ENCODE results near the gene RPL39L.

The RPL39L gene

GRCh38 chr3:187169231-187169960, 30.1 kb upstream of the RPL39L start:
- Histone ChIP-seq H3F3A (ENCODE audit: insufficient read depth, low read length) (no peaks in the 10 kb centered on the region), H2AFZ (ENCODE audit: low read length) (no peak overlapping the region), H3K9me2 (replicated peaks; ENCODE audit: insufficient read depth, low read length) (no peaks in the 10 kb centered on the region), H3K27ac (ENCODE audit: low read length) (no peak overlapping the region), H4K20me1 (ENCODE audit: insufficient read depth, low read length) (no peaks in the 10 kb centered on the region), H3K9ac (ENCODE audit: low read length) (no peak overlapping the region), H3K27me3 (replicated peaks; ENCODE audit: insufficient read depth, low read length) (no peaks in the 10 kb centered on the region), H3K79me2 (ENCODE audit: low read length) (no peaks in the 10 kb centered on the region), H3K4me3 (ENCODE audit: low read length) (no peak overlapping the region), H3K4me2 (ENCODE audit: low read depth, low read length) (no peak overlapping the region), H3K4me1 (ENCODE audit: low read length) (peaks cover 6% of the 10 kb centered on the region; the same call in 1 of the 2 replicates), H3K36me3 (replicated peaks; ENCODE audit: insufficient read depth, low read length) (no peaks in the 10 kb centered on the region), H3K9me3 (replicated peaks; ENCODE audit: insufficient read depth, low read length) (no peaks in the 10 kb centered on the region)
- no peak for TF ChIP-seq EZH2phosphoT487 (IDR thresholded peaks at IDR 0.05; ENCODE audit: low read length)
- no peak for TF ChIP-seq EZH2 (optimal IDR thresholded peaks at IDR 0.05; ENCODE audit: low read depth, low read length)
- TF ChIP-seq CTCF (IDR thresholded peaks at IDR 0.05; ENCODE audit: low read length) = no peak
- DNase-seq = no peak

DNA sequence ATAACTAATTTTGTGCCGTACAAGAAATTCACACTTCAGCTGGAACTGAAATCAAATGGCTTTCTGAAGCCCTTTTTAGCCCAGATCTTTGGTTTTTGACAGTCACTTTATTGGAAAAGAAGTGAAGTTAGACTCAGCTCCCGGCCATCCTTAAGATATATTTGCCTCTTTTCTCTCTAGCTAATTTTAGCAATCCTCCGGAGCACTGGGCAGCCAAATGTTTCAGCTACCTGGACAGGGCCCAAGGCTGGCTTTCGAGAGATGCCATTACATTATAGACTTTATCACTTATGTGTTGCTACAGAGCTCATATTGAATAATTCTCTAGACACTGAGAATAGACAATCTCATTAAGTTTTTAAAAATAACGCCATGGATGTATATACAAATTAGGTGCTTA, 28.5 kb upstream of the RPL39L start:
- Histone ChIP-seq H3K9me3 (replicated peaks; ENCODE audit: insufficient read depth, low read length) (no peaks in the 10 kb centered on the region), H3K4me1 (ENCODE audit: low read length) (peaks cover 6% of the 10 kb centered on the region; the same call in 1 of the 2 replicates), H3K27me3 (replicated peaks; ENCODE audit: insufficient read depth, low read length) (no peaks in the 10 kb centered on the region), H3K9ac (ENCODE audit: low read length) (no peak overlapping the region), H3K9me2 (replicated peaks; ENCODE audit: insufficient read depth, low read length) (no peaks in the 10 kb centered on the region), H3K4me2 (ENCODE audit: low read depth, low read length) (no peak overlapping the region), H3F3A (ENCODE audit: insufficient read depth, low read length) (no peaks in the 10 kb centered on the region), H3K4me3 (ENCODE audit: low read length) (no peak overlapping the region), H2AFZ (ENCODE audit: low read length) (no peak overlapping the region), H3K27ac (ENCODE audit: low read length) (no peak overlapping the region), H3K36me3 (replicated peaks; ENCODE audit: insufficient read depth, low read length) (no peaks in the 10 kb centered on the region), H4K20me1 (ENCODE audit: insufficient read depth, low read length) (no peaks in the 10 kb centered on the region), H3K79me2 (ENCODE audit: low read length) (no peaks in the 10 kb centered on the region)
- no peak for DNase-seq
- TF ChIP-seq CTCF (IDR thresholded peaks at IDR 0.05; ENCODE audit: low read length) (no peak), EZH2 (optimal IDR thresholded peaks at IDR 0.05; ENCODE audit: low read depth, low read length) (no peak), EZH2phosphoT487 (IDR thresholded peaks at IDR 0.05; ENCODE audit: low read length) (no peak)

DNA sequence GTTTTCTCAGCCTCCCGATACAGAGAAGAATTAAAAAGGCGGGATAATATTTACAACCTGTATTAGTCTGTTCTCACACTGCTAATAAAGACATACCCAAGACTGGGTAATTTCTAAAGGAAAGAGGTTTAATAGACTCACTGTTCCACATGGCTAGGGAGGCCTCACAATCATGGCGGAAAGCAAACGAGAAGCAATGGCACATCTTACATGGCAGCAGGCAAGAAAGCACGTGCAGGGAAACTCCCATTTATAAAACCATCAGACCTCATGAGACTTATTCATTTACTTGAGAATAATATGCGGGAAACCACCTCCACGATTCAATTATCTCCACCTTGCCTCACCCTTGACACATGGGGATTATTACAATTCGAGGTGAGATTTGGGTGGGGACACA, 27.5 kb upstream of the RPL39L start:
- Histone ChIP-seq H2AFZ (ENCODE audit: low read length) (no peak overlapping the region), H3K27ac (ENCODE audit: low read length) (no peak overlapping the region), H3K9me2 (replicated peaks; ENCODE audit: insufficient read depth, low read length) (no peaks in the 10 kb centered on the region), H3K4me2 (ENCODE audit: low read depth, low read length) (no peak overlapping the region), H3K4me3 (ENCODE audit: low read length) (no peak overlapping the region), H3K36me3 (replicated peaks; ENCODE audit: insufficient read depth, low read length) (no peaks in the 10 kb centered on the region), H3F3A (ENCODE audit: insufficient read depth, low read length) (no peaks in the 10 kb centered on the region), H3K27me3 (replicated peaks; ENCODE audit: insufficient read depth, low read length) (no peaks in the 10 kb centered on the region), H3K9me3 (replicated peaks; ENCODE audit: insufficient read depth, low read length) (no peaks in the 10 kb centered on the region), H3K9ac (ENCODE audit: low read length) (no peak overlapping the region), H4K20me1 (ENCODE audit: insufficient read depth, low read length) (no peaks in the 10 kb centered on the region), H3K79me2 (ENCODE audit: low read length) (no peaks in the 10 kb centered on the region), H3K4me1 (ENCODE audit: low read length) (peaks cover 6% of the 10 kb centered on the region; the same call in 1 of the 2 replicates)
- DNase-seq = no peak
- TF ChIP-seq EZH2phosphoT487 (IDR thresholded peaks at IDR 0.05; ENCODE audit: low read length) = no peak
- TF ChIP-seq CTCF (IDR thresholded peaks at IDR 0.05; ENCODE audit: low read length) = no peak
- no peak for TF ChIP-seq EZH2 (optimal IDR thresholded peaks at IDR 0.05; ENCODE audit: low read depth, low read length)

Measured in MM.1S (cell line).